Skeletal muscle cell (primary cell): ENCODE data around the gene LBR.
"Not testable (repeated sequence)": the region's sequence is repeated elsewhere in the genome, so short reads cannot be mapped to it uniquely, and the experiment has no call there.

Experiments
- DNase-seq: peaks from one replicate; pipeline ENCODE4 v3.0.0-alpha.2; 2010; ENCODE audit warnings: low read depth
- H3K4me3 ChIP-seq: 2 replicates; pipeline ENCODE4 v1.5.1; 2011; ENCODE audit warnings: low read depth, mild to moderate bottlenecking, control low read depth, low read length, moderate library complexity

Gene LBR

DNA sequence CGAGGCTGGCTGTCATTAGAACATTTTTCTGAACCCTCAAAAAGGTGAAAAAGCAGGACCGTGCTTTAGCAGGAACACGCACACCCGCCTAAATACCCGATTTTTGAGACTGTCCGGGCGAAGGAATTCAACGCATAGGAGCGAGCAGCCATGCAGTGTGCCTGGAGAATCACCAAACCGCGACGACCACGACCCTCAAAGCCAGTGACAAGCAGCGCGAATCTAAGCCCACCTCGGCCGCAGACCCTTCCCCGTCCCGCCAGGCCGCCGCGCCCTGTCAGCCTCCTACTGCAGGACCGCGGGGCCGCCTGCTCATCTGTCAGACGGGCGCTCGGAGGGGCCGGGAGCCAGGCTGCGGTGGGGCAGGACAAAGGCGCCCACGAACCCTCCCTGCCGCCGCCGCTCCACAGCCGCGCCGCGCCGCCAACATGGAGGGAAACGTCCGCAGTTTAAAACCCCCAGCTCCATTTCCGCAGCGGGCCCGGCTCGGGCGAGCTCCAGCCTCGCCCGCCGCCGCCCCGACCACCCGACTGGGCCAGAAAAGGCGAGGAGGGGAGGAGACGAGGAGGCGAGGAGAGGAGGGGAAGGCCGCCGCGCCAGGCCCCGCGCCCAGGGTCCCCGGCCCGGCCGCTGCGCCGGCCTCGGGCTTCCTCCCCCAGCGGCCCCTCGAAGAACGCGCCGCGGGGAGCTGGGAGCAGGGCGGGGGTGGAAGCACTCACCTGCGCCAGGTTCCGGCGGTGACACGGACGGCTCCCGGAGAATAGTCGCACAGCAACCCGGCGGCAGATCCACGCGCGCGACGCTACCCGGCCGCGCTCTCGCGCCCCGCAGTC lies at the start of gene LBR:
Gene LBR (minus strand): TSS at position 804 of the 833 bp plus-strand sequence. CDS start 3,963 bp downstream, outside the sequence.
- peak within 1 kb of the TSS; percentile 83 for H3K4me3 ChIP-seq

DNA sequence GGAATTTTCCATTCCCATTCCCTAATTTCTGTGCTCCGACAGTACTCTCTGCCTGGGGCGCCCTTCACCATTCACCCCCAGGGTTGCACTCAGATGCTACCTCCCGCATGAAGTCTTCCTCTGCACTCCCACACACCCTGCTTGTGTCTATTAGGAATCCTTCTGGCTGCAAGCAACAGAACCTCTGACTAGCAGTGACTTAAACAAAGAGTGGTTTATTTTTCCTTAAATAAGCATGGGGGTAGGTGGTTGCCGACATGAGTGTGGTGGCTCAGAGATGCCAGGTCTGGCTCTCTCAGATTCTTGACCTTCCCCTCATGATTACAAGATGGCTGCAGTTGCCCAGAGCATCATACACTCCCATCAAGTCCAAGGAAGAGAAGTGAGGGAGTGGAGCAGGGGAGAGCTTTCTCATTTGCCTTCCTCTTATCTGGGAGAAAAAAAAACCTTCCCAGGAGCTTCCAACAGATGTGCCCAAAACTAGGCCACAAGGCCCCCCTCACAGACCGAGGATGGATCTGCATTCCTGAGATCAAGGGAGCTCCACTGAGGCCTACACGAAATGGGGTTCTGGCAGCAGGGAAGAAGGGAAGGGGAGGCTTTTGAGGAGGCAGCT lies 49.6 kb upstream of the LBR start:
- DNase-seq = no peak
- no peak overlapping the region for H3K4me3 ChIP-seq

More for the DNA sequence above, at the start of gene LBR:
- DNase-seq = no peak

DNA sequence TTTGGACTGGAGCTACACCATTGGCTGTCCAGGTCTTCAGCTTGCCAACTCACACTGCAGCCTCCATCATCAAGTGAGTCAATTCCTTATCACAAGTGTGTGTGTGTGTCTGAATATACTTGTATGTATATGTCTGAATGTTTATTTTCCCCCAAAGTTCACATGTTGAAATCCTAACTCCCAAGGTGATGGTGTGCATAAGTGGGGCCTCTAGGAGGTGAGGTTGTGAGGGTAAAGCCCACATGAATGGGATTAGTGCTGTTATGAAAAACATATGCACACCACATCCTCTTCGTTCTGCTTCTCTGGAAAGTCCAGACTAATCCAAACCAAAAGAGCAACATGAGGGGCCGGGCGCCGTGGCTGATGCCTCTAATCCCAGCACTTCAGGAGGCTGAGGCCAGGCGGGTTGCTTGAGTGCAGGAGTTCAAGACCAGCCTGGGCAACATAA lies 48.7 kb upstream of the LBR start:
- no peak for DNase-seq
- H3K4me3 ChIP-seq = no peak overlapping the region

DNA sequence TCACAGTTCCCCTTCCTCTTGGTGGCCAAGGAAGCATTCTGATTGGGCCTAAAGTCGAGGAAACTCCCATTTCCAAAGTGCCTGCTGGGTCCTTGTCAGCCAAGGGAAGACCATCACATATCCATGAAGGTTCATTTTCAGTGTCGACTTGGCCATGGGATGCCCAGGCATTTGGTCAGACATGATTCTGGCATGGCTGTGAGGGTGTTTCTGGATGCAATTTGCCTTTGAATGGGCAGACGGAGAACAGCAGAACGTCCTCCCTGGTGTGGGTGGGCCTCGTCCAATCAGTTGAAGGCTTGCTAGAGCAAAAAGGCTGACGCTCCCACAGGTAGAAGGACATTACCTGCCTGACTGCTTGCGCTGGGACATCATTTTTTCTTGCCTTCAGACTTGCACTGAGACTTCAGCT lies 48.3 kb upstream of the LBR start:
- H3K4me3 ChIP-seq = no peak overlapping the region
- DNase-seq = no peak

DNA sequence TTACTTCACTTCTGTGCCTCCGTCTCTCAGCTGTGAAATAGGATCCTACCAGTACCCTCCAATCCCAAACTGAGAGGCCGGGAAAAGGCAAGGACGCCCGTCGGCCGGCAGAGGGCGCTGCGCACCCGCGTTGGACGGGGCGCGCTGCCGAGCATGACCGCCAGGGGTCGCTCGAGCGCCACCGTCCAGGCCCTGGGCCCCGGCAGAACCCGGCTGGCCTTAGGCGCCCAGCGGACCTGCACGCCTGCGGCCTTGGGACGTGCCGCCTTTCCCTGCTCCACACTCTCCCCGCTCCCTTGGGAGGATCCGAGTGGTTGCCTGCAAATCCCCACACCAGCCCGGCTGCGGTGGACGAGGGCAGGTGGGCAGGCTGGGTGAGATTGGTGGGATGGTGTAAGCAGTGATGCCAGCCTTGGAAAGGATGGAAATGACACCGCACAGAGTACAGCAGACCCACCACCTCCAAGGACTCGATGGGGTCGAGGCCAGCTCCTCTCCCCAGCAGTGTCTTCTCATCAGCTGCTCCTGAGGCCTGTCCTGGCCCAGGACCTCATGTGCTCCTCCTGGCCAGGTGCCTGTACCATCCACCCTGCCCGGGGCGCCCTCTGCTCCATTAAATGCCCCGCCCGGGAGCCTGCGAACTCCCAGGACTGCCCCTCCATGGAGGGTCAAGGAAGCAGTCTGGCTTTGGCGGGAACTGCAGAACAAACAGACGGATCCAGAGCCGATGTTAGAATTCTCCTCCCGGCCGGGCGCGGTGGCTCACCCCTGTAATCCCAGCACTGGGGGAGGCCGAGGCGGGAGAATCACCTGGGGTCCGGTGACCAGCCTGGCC lies 47.4 kb upstream of the LBR start:
- no peak for DNase-seq

DNA sequence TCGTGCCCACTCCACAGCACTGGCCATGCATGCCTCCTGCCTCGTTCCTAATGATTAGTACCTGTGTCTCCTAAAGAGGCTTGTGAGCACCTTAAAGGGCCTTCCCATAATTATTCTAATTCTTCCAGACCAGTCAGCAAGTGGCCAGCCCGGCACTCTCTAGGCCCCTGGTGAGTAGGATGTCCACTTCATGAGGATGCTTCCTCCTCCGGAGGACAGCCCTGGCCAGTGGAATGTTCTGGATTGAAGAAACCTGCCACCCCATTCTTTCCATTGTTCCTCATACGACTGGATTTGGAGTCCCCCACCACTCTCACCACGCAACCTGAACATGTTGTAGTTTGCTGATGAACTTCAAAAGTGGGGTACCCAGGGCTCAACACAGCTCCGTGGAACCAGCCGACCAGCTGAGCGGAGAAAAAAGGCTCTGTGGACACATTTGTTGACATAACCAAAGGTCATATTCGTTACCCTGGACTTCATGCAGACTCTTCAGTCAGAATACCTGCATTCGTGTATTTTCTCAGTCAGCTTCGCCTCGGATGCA lies 46.7 kb upstream of the LBR start:
- no peak for DNase-seq
- no peak overlapping the region for H3K4me3 ChIP-seq

More for the DNA sequence above, 47.4 kb upstream of the LBR start:
- no peak overlapping the region for H3K4me3 ChIP-seq

DNA sequence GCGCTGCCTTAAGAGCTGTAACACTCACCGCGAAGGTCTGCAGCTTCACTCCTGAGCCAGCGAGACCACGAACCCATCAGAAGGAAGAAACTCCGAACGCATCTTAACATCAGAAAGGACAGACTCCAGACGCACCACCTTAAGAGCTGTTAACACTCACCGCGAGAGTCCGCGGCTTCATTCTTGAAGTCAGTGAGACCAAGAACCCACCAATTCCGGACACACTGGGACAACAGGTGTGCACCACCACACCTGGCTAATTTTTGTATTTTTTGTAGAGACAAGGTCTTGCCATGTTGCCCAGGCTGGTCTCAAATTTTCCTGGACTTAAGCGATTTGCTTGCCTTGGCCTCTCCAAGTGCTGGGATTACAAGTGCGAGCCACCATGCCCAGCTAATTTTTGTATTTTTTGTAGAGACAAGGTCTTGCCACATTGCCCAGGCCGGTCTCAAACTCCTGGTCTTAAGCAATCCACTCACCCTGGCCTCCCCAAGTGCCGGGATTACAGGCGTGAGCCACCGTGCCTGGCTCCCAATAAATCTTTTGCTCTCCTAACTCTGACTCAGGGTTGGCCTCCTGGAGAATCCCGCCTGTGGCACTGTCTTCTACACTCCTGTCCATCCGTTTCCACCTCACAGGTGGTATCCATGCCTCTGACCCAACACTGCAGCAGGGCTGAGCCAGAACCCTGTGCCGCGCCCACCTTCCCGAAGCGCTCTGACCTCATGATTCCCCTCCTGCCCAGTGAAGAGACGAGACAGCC lies 46.0 kb upstream of the LBR start:
- not testable (repeated sequence) for DNase-seq, H3K4me3 ChIP-seq

DNA sequence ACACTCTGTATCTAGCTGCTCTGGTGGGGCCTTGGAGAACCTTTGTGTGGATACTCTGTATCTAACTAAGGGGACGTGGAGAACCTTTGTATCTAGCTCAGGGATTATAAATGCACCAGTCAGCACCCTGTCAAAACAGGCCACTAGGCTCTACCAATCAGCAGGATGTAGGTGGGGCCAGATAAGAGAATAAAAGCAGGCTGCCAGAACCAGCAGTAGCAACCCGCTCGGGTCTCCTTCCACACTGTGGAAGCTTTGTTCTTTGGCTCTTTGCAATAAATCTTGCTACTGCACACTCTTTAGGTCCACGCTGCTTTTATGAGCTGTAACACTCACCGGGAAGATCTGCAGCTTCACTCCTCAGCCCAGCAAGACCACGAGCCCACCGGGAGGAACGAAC lies 45.4 kb upstream of the LBR start:
- not testable (repeated sequence) for DNase-seq

DNA sequence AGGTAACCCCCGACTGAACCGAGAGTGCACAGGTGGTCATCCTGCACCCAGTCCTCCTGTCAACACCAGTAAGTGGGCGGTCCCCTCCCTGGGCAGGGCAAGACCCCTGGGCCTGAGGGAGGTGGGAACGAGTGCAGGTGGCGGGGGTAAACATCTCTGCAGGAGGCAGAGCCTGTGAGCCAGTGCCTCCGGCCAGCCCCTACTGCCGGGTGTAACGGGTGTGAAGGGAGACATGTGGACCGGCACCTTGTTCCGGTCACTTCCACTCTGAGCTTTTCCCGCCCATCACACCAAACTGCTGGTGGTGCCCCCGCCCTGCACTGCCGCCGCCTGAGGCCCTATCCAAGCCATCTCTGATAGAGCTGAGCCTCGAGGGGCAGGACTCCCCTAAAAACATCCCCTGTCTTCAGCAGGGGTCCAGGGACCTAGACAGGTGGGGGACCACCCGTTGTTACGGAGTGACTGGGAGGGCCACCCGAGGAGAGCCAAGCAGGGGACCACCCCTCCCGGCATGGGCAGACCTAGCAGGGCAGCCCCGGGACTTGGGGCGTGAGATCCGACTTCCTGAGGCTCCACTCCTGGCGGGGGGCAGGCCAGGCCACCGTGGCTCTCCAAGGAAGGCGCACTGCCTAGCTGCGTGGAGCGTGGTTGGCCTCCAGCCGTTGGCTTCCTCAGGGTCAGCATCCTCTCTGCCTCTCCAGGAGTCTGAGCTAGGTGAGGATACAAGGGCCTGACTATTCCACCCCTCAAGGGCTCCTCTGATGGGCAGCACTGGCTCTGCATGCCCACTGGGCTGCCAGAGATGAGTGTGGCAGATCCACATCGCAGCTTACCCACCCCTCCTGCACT lies 43.8 kb upstream of the LBR start:
- H3K4me3 ChIP-seq = no peak overlapping the region
- no peak for DNase-seq

More for the DNA sequence above, 45.4 kb upstream of the LBR start:
- H3K4me3 ChIP-seq = not testable (repeated sequence)

DNA sequence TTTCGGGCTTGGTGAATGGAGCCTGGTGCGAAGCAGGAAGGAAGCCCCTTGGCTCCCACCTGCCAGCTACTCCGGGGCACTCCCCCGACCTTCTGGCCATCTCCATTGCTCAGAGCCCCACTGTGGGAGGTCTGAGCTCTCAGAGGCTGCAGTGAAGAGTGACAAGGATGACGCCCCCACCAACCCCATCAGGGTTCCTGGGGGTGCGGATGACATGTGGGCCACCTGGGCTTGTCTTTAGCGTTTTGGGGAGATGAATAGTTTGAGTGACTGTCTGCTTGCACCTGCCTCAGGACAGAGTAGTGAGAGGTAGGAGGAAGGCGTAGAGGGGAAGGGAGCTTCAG lies 43.2 kb upstream of the LBR start:
- no peak for DNase-seq
- no peak overlapping the region for H3K4me3 ChIP-seq

DNA sequence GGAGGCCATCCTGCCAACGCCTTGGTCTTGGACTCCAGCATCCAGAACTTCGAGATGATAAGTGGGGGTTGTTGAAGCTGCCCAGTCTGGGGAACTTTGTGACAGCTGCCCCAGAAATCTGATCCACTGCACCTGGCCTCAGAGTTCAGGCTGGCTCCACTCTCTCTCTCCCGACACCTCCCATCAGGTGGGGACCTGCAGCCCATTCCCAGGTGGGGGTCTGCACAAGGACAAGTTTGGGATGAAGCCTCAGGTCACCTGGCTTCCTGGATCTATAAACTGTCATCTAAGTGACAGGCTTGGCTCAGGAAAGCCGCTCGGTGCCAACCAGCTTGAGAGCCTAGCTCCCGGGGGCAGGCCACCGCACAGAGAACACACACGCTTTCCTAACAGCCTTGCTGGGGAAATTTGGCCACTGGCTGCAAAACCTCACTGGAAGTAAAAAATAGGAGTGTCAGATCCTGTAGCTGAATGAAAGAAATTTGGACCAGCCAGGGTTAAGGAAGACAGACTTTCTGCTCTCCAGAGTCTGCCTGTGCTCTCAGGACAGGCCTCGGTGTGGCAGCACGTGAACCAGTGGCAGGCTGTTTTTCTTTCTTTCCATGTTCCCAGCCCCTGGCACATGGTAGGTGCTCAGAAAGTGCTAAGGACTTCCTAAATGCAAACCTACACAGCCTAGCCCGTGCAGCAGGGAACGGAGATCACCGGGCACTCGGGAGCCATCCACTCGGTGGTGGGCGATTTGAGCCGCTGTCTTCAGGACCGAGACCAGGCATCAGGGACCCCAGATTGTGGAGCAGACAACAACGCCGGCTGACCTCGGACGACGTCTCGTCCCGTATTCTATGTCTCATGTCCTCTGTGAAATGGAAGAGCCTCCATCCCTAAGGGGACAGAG lies 42.6 kb upstream of the LBR start:
- DNase-seq = no peak
- H3K4me3 ChIP-seq = no peak overlapping the region

DNA sequence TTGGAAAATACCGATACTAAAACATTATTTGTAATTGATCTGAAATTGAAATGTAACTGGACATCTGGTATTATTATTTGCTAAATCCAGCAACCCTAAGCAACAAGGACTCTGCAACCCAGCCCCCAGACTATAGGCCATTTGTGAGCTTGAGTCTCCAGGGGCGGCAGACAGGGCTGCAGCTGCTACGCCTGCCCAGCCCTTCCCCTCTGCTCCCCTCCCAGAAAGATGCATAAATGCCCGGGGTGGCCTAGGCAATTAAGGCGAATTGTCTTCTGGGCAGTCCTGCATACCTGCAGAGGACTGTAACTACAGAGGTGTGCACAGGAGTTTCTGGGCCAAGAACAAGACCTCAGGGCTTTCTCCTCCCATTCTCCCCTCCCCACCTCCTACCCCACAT lies 41.2 kb upstream of the LBR start:
- DNase-seq = no peak
- no peak overlapping the region for H3K4me3 ChIP-seq

DNA sequence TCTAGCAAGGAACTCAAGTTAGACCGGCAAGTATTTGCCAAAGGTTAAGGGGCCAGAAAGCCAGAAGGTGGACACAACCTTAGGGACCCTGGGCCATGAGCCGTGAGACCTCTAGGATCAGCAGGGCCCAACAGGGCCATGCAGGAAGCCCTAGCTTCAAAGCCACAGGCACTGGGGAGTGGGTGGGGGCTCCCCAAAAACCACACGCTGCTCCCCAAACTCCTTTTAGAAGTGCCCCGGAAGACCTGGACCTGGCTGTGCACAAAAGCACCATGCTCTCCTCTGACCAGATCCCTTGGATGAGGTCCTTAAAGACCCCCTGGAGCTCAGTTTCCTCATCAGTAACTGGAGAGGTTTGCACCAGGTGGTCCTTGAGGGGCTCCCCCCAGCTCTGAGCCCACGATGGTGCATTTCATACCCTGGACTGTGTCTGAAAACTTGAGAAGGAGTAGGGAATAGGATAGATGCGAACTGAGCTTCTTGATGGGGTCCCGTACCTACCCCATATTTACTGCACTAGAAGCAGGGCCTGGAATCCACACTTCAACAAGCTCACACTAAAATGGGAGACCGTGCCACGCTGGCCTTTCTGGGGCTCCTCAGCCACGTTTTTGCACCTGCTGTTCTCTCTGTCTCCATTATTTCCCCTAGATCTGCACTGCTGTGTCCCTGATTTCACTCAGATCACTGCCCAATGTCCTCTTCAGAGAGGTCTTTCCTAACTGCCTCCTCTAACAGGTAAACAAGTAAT lies 40.6 kb upstream of the LBR start:
- no peak for DNase-seq
- no peak overlapping the region for H3K4me3 ChIP-seq

DNA sequence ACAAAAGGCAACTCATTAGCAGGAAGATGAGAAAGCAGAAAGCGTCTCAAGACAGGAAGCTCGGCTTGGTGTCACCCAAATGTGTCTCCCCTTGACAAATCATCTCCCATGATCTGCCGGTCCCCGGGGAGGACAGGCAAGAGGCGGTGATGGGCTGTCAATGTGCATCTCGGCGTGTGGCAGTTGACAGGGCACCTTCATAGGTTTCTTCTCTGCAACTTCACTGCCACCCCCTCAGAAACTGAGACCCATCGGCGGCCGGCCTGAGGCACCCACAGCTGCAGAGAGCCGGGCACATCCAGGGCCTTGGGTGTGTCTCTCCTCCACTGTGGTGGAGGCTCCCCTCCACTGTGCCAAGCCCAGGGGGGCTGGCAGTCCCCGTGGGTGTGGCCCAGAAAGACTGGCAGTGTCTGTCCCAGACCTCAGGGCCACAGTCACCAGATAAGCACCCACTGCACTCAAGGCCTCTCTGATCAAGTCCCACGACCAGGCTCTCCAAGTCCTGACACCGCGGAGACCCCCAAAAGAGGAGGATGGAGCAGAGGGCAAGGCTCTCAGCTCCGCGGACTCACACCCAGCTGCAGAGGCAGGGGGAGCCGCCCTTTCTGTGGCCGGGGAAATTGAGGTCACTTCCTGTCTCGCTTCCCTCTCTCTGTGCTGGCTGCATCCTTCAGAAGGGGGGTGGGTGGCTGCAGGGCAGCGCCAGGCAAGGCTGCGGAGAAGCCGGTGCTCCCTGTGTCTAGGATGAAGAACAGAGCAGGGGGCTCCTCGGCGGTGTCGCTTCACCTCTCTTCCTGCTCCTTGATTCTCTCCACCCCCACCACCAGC lies 39.6 kb upstream of the LBR start:
- no peak overlapping the region for H3K4me3 ChIP-seq
- no peak for DNase-seq

DNA sequence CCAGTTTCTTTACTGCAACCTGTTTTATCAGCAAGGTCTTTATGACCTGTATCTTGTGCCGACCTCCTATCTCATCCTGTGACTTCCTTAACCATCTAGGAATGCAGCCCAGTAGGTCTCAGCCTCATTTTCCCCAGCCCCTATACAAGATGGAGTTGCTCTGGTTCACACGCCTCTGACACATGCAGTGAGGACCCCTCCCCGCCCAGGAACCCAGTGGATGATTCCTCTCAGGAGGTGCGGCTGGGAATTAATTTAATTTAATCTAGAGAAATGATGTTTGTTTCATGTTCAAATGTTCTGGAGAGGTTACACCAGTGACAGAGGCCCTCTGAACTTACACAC lies 39.0 kb upstream of the LBR start:
- H3K4me3 ChIP-seq = no peak overlapping the region
- no peak for DNase-seq
